Parietal lobe (tissue), 2 donors: ENCODE data around the gene TRIM27. TPM values are rescaled to one million over a fixed set of nuclear protein-coding genes. Genes with fewer than 3 reads are reported as not detected.

ENCODE experiments used
- small RNA-seq: library from RNA; depleted of rRNA; stranded (forward); fragments of <200 nt; gene quantifications from one replicate; pipeline ENCODE3, GENCODE V24; 2014; ENCODE audit warnings: low replicate concordance
- total RNA-seq: library from RNA; depleted of rRNA; stranded (reverse); fragments of >200 nt; gene quantifications from one replicate; pipeline ENCODE4 v1.2.3, GENCODE V29; 2014

Gene TRIM27, protein sequence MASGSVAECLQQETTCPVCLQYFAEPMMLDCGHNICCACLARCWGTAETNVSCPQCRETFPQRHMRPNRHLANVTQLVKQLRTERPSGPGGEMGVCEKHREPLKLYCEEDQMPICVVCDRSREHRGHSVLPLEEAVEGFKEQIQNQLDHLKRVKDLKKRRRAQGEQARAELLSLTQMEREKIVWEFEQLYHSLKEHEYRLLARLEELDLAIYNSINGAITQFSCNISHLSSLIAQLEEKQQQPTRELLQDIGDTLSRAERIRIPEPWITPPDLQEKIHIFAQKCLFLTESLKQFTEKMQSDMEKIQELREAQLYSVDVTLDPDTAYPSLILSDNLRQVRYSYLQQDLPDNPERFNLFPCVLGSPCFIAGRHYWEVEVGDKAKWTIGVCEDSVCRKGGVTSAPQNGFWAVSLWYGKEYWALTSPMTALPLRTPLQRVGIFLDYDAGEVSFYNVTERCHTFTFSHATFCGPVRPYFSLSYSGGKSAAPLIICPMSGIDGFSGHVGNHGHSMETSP
- total RNA-seq = 97.0 TPM

DNA sequence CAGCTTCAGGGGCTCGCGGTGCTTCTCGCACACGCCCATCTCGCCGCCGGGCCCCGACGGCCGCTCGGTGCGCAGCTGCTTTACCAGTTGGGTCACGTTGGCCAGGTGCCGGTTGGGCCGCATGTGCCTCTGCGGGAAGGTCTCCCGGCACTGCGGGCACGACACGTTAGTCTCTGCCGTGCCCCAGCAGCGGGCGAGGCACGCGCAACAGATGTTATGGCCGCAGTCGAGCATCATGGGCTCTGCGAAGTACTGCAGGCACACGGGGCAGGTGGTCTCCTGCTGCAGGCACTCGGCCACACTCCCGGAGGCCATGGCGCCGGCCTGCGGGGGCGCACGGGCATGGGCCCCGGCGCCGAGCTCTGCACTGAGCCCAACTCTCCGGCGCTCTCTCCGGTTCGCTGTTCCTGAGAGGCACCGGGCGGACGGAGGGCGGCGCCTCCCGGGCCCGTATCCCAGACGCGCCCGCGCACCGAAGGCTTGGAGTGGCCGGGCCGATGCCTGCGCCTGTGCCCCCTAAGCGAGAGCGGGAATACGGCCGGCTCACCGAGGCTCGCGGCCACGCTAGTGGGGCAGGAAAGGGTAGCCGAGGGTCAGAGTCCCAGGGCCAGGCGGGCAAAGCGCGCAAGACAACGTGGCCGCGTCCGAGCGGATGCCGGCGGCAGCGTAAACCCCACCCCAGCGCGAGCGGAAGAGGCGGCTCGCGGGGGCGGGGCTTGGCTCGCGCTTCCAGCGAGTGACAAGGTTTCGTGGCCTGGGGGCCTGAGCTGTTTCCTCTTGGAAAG is at the start of gene TRIM27:
TRIM27 (minus strand) TSS at position 668 of the 785 bp plus-strand sequence; CDS start at position 315, 353 bp downstream.

Small RNA genes within 50 kb of the gene (small RNA-seq; reads per million reads assigned to genes)
- not detected for gene RNU6-930P

Other genes starting within 250 kb of the TRIM27 start
- gene ZNF311, start 81.3 kb upstream of the TRIM27 start, total RNA-seq = 8.1 TPM
- not detected for gene OR2W1, start 121.2 kb upstream of the TRIM27 start, total RNA-seq
- not detected for gene OR2B3, start 163.3 kb upstream of the TRIM27 start, total RNA-seq
- gene OR2J1, start 175.5 kb upstream of the TRIM27 start, total RNA-seq = not detected
- not detected for gene OR2J3, start 184.1 kb upstream of the TRIM27 start, total RNA-seq
- gene OR2J2, start 246.9 kb upstream of the TRIM27 start, total RNA-seq = not detected